GM21717 (cell line): Measurements from ENCODE around the gene TAF8.

Experiments
- ATAC-seq: cut with Tn5 transposase; IDR thresholded peaks from one replicate; pipeline ENCODE4 v1.9.1; 2021; ENCODE audit warnings: mild to moderate bottlenecking, moderate library complexity; ENCODE audit not compliant: unreplicated experiment

The TAF8 gene

DNA sequence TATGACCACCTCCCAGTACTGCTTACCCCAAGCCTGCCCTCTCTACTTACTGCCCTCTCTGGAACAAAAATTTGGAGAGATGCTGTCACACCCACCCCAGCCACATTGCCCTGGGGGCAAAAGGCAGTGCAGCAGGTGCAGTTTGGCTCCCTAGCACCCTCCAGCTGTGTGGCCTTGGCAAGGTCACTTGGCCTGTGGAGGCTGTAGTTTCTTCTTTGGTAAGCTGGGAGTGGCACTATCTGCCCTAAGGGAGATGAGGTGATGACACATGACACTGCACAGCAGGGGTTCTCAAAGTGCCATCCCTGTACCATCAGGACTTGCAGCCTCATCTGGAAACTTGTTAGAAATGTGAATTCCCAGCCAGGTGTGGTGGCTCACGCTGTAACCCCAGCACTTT lies 44.8 kb downstream of the TAF8 start:
- no peak for ATAC-seq

DNA sequence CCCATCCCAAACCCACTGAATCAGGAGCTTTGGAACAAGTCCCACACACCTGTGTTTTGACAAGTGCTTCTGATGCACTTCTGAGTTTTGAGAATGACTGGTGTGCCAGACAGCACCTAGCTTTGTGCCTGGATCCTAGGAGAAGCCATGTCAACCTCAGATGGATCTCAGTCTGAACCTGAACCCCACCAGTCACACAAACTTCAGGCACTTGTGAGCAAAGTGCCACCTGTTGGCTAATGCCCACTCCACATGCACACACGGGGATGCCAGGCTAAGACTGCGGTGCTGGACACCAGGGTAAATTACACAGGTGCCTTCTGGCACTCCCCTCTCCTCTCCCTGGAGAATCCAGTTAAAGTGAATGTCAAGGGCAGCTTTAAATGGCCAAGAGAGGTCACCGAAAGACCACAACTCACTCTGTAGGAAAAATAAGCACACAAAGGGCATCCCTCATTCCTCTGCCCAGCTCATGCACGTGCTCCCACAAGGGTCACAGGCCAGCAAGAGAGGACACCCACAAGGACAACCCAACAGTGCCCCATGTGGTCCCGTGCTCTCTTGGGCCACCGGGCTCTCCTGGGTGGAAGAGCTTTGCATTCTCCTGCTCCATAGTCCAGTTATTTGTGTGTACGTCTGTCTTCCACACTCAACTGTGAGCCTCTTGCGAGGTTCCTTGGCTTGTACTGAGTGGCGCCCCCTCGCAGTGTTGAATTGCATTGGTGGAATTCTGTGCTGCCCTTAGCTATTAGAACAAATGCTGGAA lies 45.6 kb downstream of the TAF8 start:
- no peak for ATAC-seq

DNA sequence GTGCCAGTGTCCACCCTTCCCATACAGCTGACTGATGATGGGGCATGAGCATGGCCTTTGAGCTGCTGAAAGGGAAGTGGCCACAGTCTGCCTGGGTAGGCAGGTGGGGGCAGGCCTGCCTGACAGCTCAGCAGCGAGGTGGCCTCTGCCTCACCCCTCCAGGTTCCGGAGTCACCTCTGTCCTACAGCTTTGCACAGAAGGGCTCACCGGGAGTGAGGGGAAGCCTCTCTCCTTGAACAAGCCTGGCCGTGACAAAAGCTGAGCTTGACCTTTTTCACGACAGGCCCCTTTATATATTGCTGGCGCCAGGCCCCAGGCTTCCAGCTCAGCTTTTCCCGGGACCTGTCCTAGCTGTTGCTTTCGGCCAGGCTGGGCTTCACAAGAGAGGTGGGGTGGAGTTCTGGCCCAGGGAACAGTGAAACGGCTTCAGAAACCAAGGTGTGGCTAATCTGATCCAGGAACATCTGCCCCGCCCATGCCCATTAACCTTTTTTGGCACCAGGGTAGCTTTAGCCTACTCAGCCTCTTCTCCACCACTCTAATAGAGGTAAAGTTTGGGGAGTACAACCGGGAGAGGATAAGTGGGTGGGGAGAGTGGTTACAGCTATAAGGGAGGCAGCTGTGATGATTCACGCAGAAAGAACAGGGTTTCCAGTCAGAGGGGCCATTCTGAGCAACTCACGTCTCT lies 49.2 kb downstream of the TAF8 start:
- ATAC-seq, result no peak

DNA sequence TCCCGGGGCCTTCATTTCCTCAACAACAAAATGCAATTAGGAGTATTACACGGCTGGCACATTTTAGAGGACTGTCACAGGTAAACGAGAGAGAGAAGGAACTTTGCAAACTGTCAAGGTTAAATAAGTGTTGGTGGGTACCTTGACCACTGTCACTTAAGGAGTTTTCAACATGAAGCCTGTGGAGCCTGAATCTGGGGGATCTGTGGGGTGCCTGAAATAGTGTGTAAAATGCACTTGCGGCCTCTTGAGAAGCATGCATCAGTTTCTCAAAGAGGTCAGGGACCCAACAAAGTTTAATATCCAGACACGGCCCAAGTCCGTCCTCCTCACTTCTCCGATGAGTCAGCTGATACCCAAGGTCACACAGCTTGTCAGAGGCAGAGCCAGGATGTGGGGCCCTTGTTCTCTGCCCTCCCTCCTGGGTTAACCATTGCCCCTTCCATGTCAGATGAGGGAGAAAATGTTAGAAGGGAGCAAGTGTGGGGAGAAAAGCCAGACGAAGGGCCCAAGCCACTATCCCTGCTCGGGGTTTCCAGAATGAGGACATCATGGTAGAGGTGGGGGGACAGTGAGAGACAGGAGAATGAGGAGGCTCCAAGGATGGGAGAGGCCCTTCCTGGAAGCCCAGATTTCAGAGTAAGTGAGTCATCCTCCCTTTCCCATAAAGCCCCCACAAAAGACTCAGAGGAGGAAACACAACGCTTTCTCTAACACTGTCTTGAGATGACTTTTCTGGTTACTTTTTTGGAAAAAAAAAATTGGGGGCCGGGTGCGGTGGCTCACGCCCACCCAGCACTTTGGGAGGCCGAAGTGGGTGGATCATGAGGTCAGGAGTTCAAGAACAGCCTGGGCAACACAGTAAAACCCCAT lies 49.9 kb downstream of the TAF8 start:
- no peak for ATAC-seq

DNA sequence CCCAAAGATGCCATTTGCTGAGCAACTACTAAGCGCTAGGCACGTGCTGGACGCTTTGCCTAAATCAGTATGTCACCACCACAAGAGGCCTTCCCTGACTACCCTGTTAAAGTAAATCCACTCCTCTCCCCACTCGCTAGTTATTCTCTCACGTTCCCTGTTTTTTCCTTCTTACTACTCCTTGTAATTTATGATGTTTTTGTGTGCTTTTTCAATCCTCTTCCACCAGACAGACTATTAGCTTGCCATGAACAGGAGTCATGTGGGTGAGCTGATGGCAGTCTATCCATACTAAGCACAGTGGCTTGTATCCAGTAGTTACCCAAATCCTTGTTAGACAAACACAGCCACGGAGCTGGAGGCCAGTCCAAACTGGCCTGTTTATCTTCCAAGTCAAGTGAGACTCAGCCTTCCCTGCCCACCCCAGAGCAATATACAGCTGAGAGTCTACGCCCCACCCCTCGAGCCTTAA lies 50.9 kb downstream of the TAF8 start:
- no peak for ATAC-seq

DNA sequence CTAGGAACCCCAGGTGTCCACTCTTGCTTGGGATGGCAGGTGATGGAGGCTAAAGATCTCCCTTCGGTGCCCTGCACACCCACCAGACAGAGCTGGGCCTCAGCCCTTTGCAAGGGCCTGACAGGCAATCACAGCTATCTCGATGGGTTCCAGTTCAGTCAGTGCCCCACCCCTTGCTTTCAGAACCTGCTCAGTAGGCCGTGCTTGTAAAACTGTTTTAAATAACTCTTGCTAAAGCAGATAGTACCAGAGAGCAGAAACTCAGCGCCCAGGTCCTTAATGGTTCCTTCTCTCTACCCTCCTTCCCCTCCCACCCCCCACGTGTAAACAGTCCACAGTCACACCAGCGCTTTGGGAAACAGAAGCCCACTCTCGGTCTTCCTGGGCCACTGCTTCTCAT lies 52.9 kb downstream of the TAF8 start:
- ATAC-seq, result no peak

DNA sequence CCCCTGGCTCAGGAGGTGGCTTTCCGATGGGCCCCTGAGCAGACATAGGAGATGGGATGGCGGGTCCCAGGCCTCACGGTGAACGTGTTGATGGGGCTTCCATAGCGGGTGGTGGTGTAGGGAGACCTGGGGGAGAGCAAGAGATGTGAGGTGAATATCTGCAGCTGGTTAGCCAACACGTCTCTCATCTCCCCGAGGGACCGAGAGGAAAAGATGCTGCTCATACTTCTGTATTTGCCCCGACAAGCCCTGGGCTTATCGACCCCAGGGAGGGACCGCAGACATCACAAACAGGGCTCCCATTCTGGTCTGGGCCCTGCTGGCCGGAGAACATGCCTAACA lies 53.4 kb downstream of the TAF8 start:
- no peak for ATAC-seq

DNA sequence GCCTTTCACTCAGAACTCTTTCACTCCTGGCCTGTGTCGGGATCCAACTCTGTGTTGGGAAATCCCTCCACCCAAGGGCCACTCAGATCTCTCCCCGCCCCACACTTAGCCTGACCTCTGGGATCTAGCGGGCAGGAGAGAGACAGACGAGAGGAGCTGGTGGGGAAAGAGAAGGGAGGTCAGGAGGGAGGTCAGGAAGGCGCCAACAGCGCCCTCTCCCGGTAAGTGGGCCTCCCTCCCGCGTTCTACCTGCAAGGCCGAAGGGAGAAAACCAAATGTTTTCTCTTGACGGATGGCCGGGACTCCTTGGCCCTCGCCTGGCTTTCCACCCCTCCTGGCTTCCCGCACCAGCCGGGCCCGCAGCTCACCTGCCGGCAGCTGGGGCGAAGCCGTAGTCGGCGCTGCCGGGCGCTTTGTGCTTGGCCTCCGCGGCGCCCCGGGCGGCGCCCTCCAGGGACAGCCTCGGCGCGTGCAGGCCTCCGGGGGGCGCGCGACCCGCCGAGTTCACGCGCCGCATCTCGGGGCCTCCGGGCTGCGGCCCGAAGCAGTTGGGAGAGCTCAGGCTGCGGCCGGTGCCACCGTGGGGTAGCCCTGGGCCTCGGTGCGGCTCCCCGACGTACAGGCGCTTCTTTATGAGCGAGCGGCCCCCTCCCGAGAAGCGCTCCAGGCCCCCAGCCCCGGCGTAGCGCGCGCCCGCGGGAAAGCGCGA lies 53.9 kb downstream of the TAF8 start:
- peak; percentile 56 for ATAC-seq

DNA sequence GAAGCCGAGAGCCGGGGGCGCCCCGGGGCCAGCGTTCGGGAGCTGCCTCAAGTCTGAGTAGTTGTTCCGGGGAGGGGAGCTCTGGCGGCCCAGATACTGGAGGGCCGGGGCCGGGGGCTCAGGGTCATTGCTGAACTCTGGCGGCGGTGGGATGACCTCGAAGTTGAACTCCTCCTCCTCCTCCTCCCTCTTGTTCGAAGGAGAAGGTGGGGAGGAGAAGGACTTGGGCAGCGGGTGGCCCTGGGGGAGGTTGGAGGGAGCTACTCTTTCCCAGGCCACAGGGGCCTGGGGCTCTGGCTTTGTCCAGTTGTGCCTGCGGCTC lies 54.4 kb downstream of the TAF8 start:
- ATAC-seq, result no peak

DNA sequence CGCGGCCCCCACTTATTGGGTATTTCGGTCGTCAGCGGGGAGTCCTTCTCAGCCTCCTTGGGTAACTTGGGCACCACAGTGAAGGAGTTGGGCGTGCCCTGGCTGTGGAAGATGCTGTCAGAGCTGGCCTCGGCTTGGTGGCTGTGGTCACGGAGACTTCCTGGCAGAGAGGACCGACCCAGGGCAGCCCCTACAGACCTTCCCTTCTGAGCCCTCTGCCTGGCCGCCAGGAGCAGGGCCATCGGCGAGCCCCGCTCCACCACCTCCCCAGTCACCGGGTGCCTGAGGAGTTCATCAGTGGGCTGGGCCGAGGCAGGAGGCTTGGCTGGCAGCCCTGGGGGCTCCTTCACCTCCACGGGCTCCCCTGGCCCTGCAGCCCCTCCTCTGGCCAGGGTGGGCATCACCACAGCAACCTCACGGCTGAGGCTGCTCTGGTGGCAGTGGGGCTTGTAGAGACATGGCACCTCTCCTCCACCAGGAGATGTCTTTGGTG lies 54.9 kb downstream of the TAF8 start:
- no peak for ATAC-seq

DNA sequence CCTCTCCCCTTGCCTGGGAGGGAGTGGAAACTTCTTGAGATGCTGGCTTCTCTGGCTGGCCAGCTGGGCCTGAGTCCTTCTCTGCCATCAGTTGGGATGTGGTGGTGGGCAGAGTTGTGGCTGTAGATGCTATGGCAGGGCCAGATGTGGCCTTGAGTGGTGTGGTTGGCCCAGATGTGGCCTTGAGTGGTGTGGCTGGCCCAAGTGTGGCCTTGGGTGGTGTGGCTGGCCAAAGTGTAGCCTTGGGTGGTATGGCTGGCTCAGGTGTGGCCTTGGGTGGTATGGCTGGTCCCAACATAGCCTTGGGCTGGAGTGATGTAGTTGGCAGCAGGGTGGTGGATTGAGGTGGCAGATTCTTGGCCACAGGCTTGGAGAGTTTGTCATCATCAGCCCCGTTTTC lies 55.4 kb downstream of the TAF8 start:
- no peak for ATAC-seq

DNA sequence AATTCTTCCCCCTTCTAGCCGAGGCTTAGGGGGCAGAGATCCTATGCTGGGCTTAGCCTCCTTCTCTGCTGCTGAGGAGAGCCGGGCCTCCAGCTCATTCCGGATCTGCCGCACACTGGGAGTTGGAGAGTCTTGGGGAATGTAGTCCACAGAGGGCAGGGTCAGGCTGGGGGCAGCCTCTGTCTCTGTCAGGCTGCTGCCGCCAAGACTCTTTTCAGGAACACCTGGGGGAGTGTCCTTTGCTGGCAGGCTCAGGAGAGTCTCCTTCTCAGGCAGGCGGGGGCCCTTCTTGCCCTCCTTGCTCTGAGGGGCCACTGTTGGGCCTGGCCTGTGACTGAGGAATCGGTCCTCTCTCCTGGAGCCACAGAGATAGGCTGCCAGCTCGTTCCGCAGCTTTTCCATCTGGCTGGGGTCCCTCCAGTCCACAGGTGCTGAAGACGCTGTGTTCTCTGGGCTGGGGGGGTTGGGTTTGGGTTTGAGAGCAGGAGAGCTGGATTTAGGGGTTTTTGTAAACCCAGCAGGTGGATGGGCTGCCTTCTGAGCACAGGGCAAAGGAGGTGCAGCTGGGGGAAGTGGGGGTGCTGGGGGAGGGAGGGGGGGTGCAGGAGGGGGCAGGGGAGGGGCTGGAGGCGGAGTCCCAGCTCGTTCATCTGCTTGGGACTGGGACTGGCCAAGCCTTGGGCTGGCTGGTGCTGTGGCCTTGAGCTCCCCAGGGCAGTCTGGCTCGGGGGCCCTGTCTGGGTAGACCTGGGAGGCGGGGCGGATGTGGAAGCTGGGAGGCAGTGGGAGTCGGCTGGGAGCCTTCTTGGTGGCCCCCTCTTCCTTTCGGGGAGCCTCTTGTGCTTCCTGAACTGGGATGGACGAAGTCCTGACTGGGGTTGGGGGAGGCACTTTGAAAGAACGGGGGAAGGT lies 56.0 kb downstream of the TAF8 start:
- ATAC-seq, result no peak

DNA sequence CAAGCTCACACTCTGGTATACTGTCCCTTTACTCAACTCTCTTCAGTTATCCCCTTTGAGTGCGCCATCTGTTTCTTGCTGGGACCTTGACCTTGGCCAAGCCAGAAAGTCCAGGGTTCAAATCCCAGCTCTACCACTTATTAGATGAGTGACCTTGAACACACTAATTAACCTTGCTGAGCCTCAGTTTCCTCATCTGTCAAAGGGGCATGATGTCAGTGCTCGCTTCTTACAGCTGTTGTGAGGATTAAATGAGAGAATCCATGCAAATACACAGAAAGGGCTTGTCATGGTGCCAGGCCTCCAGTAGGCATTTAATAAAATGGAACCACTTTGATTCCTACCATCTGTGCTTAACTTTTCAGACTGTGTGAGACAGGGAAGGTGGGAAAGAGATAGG lies 57.7 kb downstream of the TAF8 start:
- no peak for ATAC-seq

DNA sequence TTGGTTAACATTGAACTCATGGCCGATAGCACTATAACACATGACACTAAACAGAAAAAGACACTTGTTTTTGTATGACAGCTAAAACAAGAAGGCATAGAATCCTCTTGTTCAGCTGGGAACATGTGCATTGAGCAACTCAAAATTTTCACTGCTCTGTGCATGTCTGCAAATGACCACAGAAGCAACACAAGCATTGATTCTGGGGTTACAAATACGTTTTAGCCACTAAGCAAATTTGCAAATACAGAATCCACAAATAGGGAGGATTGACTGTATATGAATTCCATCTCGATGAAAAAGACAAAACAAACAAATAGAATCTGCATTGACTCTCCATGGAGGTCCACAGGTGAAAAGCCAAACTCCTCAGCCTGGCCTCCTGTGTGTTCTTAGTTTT lies 60.4 kb downstream of the TAF8 start:
- no peak for ATAC-seq

DNA sequence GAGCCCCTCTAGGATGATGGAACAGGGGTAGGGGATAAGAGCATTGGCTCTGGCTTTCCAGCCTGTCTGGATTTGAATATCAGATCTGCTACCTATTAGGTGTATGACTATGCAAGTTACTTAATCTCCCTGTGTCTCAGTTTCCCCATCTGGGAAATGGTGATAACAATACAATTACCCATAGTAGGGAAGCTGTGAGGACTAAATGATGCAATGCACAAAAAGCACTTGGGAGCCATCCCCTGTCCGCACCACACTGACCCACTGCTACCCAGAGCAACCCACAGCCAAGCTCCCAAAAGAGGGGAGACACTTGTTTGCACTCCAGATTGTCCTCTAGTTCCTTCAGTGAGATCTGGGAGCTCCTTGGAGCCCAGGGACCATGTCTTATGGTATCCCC lies 62.0 kb downstream of the TAF8 start:
- ATAC-seq, result no peak

DNA sequence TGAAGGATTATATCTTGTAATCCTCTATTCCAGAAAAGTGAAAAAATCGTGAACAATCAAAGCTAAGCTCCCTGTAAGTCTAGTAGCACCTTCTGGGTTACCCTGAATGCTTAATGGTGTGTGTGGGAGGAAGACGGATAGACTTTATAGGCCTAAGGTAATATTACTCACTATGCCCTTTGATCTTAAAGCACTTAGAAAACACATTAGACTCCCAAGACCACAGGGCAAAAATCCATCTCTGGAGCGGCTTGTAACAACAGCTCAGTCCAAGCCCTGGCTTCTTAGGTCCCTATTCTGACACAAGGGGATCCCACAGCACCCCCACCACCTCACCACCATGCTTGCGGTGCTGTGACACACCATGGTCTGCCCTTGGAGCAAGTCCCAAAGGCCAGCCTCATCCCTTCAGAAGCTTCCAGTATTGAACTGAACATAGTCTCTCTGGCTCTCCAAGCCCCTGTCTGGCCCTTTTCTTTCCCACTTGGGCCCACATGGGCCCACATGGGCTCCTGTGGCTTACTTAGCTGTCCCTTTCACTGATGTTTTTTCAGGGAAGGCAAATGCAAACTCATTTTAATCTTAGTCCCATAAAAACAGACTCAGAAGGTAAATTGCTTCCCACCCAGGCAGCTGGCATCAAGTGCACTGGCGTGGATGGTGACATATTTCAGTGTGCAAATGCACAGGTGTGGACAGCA lies 63.8 kb downstream of the TAF8 start:
- no peak for ATAC-seq

DNA sequence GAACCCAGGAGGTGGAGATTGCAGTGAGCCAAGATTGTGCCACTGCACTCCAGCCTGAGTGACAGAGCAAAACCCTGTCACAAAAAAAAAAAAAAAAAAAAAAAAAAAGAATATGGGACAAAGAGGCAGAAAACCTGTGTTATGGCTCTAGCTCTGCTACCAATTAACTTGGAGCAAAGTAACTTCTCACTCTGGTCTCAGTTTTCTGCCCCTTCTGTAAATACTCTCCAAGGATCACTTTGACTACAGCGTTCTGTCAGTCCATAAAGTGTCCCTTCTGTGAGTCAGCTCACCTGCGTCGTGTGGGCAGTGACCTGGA lies 67.5 kb downstream of the TAF8 start:
- no peak for ATAC-seq

DNA sequence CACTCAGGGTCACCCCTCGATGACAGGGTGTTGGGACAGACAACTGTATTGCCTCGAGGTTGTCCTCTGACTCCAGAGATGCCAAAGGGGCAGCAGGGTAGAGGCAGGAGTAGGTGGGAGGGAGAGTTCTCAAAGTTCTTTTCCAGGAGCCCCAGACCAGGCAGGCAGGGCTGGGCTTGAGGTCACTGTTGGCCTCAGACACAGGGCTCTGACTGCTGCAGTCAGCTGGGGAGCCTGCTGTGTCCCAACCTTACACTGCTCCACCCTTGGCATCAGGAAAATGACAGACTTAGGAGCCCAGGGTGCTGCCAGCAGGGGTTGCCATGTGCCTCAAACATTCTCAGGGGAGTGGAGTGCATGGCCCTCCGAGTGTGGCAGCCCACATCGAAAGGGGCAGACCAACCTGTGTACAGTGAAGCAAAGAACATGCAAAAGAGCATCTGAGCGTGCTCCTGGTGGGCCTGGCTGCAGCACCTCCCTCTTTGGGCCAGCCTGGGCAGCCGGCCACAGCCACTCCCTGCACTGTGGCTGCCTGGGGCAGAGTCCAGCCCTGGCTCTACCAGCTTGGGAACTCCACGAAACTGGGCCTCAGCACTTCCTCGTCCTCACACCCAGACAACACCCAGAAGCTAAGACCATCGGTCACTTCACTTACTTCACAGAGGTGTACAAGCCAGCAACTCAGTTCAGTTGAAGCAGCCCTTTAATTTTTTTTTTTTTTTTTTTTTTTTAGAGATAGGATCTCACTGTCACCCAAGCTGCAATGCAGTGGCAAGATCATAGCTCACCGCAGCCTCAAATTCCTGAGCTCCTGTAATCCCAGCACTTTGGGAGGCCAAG lies 68.1 kb downstream of the TAF8 start:
- ATAC-seq, result no peak
